GM23338 (cell line): ENCODE measurements around the gene TTBK2. TPM values are rescaled to one million over a fixed set of nuclear protein-coding genes. Genes with fewer than 3 reads are reported as not detected.
A peak's percentile ranks its signal among the peaks of the same experiment; 100 is the strongest.
"Not testable (repeated sequence)": the region's sequence is repeated elsewhere in the genome, so short reads cannot be mapped to it uniquely, and the experiment has no call there.

Source experiments
- ATAC-seq: fragments of 200-7000 bp; cut with Tn5 transposase; 3 replicates; pipeline ENCODE4 v1.9.1; 2020
- DNase-seq: peaks from one replicate; pipeline ENCODE4 v3.0.0-alpha.2; 2015; ENCODE audit warnings: low spot score
- H2AFZ ChIP-seq: fragments of 200-600 bp; sonication (generic); 2 replicates; pipeline ENCODE4 v1.8.0; 2016; ENCODE audit warnings: antibody characterized with exemption, mild to moderate bottlenecking, moderate library complexity
- H3F3A ChIP-seq: fragments of 200-600 bp; sonication (generic); replicated peaks from 2 replicates; pipeline ENCODE4 v1.8.0; 2017; ENCODE audit warnings: antibody characterized with exemption, mixed run types, low read depth
- H3K27ac ChIP-seq: fragments of 200-600 bp; sonication (generic); 2 replicates; pipeline ENCODE4 v1.6.1; 2016; ENCODE audit warnings: low read depth
- H3K27me3 ChIP-seq: fragments of 200-600 bp; sonication (generic); 2 replicates; pipeline ENCODE4 v1.8.0; 2016; ENCODE audit warnings: mild to moderate bottlenecking, mixed run types, moderate library complexity; ENCODE audit not compliant: insufficient read depth
- H3K36me3 ChIP-seq: fragments of 200-600 bp; sonication (generic); 2 replicates; pipeline ENCODE4 v1.8.0; 2016; ENCODE audit warnings: mild to moderate bottlenecking; ENCODE audit not compliant: insufficient read depth
- H3K4me1 ChIP-seq: fragments of 200-600 bp; sonication (generic); 2 replicates; pipeline ENCODE4 v1.8.0; 2016; ENCODE audit warnings: mild to moderate bottlenecking, moderate library complexity; ENCODE audit not compliant: insufficient read depth
- H3K4me2 ChIP-seq: fragments of 200-600 bp; sonication (generic); 2 replicates; pipeline ENCODE4 v1.7.1; 2017; ENCODE audit warnings: mixed run types
- H3K4me3 ChIP-seq: fragments of 200-600 bp; sonication (generic); 2 replicates; pipeline ENCODE4 v1.6.1; 2016; ENCODE audit warnings: mixed run types
- H3K79me2 ChIP-seq: fragments of 200-600 bp; sonication (generic); replicated peaks from 2 replicates; pipeline ENCODE4 v1.8.0; 2017; ENCODE audit warnings: mild to moderate bottlenecking; ENCODE audit not compliant: insufficient read depth
- H3K9me2 ChIP-seq: fragments of 200-600 bp; sonication (generic); 2 replicates; pipeline ENCODE4 v1.8.0; 2017; ENCODE audit not compliant: insufficient read depth
- H4K20me1 ChIP-seq: fragments of 200-600 bp; sonication (generic); replicated peaks from 2 replicates; pipeline ENCODE4 v1.8.0; 2017; ENCODE audit warnings: mild to moderate bottlenecking; ENCODE audit not compliant: insufficient read depth
- H3K27ac Mint-ChIP-seq: 2 replicates; pipeline ENCODE4 v1.8.0; 2020; ENCODE audit warnings: inconsistent platforms, mild to moderate bottlenecking, moderate library complexity, mixed read lengths
- H3K27me3 Mint-ChIP-seq: 3 replicates; pipeline ENCODE4 v1.8.0; 2022; ENCODE audit warnings: low read depth, mild to moderate bottlenecking, moderate library complexity, mixed read lengths, inconsistent platforms; ENCODE audit not compliant: insufficient read depth, poor library complexity
- H3K36me3 Mint-ChIP-seq: 3 replicates; pipeline ENCODE4 v1.8.0; 2021; ENCODE audit warnings: low read depth, mild to moderate bottlenecking, inconsistent platforms, moderate library complexity, mixed read lengths
- H3K4me1 Mint-ChIP-seq: 3 replicates; pipeline ENCODE4 v1.8.0; 2020; ENCODE audit warnings: mild to moderate bottlenecking, inconsistent platforms, mixed read lengths
- H3K4me3 Mint-ChIP-seq: 3 replicates; pipeline ENCODE4 v1.8.0; 2021; ENCODE audit warnings: moderate library complexity, mild to moderate bottlenecking, inconsistent platforms, mixed read lengths
- H3K9me3 Mint-ChIP-seq: 3 replicates; pipeline ENCODE4 v1.8.0; 2020; ENCODE audit warnings: moderate library complexity, mild to moderate bottlenecking, inconsistent platforms, mixed read lengths
- ETS1 ChIP-seq: IDR thresholded peaks from 2 replicates; pipeline ENCODE4 v1.6.1; 2016; ENCODE audit warnings: antibody characterized with exemption
- JUNB ChIP-seq: IDR thresholded peaks from one replicate; pipeline ENCODE4 v1.6.1; 2016; ENCODE audit warnings: antibody characterized with exemption; ENCODE audit not compliant: unreplicated experiment
- REST ChIP-seq: IDR thresholded peaks from one replicate; pipeline ENCODE4 v1.6.1; 2018; ENCODE audit warnings: antibody characterized with exemption; ENCODE audit not compliant: unreplicated experiment
- STAT1 ChIP-seq: IDR thresholded peaks from one replicate; pipeline ENCODE4 v1.6.1; 2016; ENCODE audit warnings: antibody characterized with exemption; ENCODE audit not compliant: unreplicated experiment
- ZNF114 ChIP-seq: fragments of 250-450 bp; sonication (Bioruptor Pico); IDR thresholded peaks from 2 replicates; pipeline ENCODE4 v1.5.0; 2020; ENCODE audit warnings: mild to moderate bottlenecking, moderate library complexity
- ZNF462 ChIP-seq: fragments of 250-450 bp; sonication (Bioruptor Pico); IDR thresholded peaks from 2 replicates; pipeline ENCODE4 v1.5.0; 2020; ENCODE audit warnings: mild to moderate bottlenecking, moderate library complexity
- polyA plus RNA-seq: library from polyadenylated mRNA; unstranded; fragments of >200 nt; fragmentation: Nextera tagmentation; extraction: Ambion mirVana; gene quantifications from 2 replicates; pipeline ENCODE4 v1.2.1, GENCODE V29; 2016
- total RNA-seq: library from RNA; depleted of rRNA; stranded (reverse); fragments of >200 nt; shearing (Covaris generic); gene quantifications from 2 replicates; pipeline ENCODE4 v1.2.3, GENCODE V29; 2014

TTBK2 gene
- total and polyA plus RNA-seq, 2 experiments from 2014 or later: 5.8 to 15.9 TPM

GRCh38 chr15:42887384-42887783 lies 33.2 kb downstream of the TTBK2 start:
- H3K36me3 Mint-ChIP-seq, DNase-seq, H3K4me1 Mint-ChIP-seq, H3K4me3 Mint-ChIP-seq, H3K36me3 ChIP-seq, H3F3A ChIP-seq, H3K27me3 ChIP-seq, H2AFZ ChIP-seq, H3K27ac ChIP-seq, H3K4me3 ChIP-seq, H3K4me2 ChIP-seq, H3K27me3 Mint-ChIP-seq, H3K27ac Mint-ChIP-seq, ATAC-seq, H4K20me1 ChIP-seq: not testable (repeated sequence)
- H3K9me3 Mint-ChIP-seq: peaks cover 13% of the 10 kb centered on the region
- Histone ChIP-seq H3K79me2 (peaks cover 21% of the 10 kb centered on the region), H3K9me2 (peaks cover 16% of the 10 kb centered on the region; the same call in 1 of the 2 replicates), H3K4me1 (peaks cover 23% of the 10 kb centered on the region)

- Mint-ChIP-seq H3K27me3 (no peaks in the 10 kb centered on the region), H3K9me3 (peaks cover 13% of the 10 kb centered on the region), H3K4me1 (peaks cover 6% of the 10 kb centered on the region; the same call in 2 of the 3 replicates), H3K27ac (no peak overlapping the region), H3K4me3 (no peak overlapping the region), H3K36me3 (peaks cover 5% of the 10 kb centered on the region)
- H3K27me3 ChIP-seq: no peaks in the 10 kb centered on the region
- TF ChIP-seq ZNF114 (no peak), ZNF462 (CRISPR knock-in tag) (no peak), JUNB (no peak), ETS1 (no peak), STAT1 (no peak), REST (no peak)
- ATAC-seq (no peak), DNase-seq (no peak)
- H3K36me3 ChIP-seq: peaks cover 4% of the 10 kb centered on the region; the same call in 1 of the 2 replicates
- H2AFZ ChIP-seq: no peak overlapping the region
- no peak overlapping the region for H3K4me3 ChIP-seq
- H3K79me2 ChIP-seq: peaks cover 8% of the 10 kb centered on the region
- H4K20me1 ChIP-seq: no peaks in the 10 kb centered on the region
- no peaks in the 10 kb centered on the region for H3K4me1 ChIP-seq
- no peaks in the 10 kb centered on the region for H3K9me2 ChIP-seq
- H3K4me2 ChIP-seq: no peak overlapping the region
- no peaks in the 10 kb centered on the region for H3F3A ChIP-seq
- H3K27ac ChIP-seq: peak overlapping the region; percentile 23; the same call in 1 of the 2 replicates
These were observed 40.5 kb downstream of the TTBK2 start for GRCh38 chr15:42880121-42880520.
